GM18517 (cell line): ENCODE measurements around the gene DNAJC4.

Source experiments
- ATAC-seq: cut with Tn5 transposase; IDR thresholded peaks from one replicate; pipeline ENCODE4 v1.9.1; 2021; ENCODE audit warnings: mild to moderate bottlenecking, moderate library complexity; ENCODE audit not compliant: unreplicated experiment

The DNAJC4 gene

DNA sequence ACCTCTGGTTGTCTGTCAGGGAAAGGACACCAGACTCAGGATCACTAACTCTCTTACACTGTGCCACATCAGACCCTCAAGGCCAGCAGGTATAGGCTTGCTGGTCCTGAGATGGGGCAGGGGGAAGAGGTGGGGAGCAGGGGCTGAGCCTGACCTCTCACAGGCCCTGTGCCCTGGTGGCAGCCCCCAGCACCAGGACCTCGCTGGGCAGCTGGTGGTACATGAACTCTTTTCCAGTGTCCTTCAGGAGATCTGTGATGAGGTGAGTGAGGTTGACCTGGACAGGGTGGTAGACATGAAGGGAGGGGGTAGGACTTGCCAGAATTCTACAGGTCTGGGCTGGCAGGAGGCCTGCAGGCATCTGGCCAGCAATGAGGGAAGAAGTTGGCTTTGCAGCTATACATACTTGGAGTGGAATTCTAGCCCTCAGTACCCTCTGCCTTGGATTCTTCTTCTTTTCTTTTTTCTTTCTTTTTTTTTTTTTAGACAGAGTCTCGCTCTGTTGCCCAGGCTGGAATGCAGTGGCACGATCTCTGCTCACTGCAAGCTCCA, 2.9 kb upstream of the DNAJC4 start:
- ATAC-seq: no peak

DNA sequence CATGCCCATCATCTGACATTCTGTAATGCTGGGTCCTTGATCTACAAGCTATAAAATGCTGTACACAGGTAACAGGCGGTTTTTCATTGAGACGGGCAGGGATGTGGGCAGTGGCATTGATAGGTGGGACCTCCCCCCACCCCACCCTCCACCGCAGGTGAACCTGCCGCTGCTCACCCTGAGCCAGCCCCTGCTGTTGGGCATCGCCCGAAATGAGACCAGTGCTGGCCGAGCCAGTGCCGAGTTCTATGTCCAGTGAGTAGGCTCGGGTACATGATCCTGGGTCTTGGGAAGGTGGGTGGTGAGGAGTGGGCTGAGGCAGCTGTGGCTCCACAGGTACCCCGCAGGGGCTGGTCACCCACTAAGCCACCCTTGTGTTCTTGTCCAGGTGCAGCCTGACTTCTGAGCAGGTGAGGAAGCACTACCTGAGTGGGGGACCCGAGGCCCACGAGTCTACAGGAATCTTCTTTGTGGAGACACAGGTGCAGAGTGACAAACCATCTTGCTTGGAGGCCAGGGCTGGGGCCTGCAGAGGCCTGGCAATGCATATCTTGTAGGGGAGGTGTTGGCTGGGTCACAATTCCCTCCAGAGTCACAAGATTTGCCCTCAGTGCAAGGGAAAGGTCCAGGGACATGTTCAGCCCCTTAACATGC, 1.1 kb upstream of the DNAJC4 start:
- no peak for ATAC-seq

DNA sequence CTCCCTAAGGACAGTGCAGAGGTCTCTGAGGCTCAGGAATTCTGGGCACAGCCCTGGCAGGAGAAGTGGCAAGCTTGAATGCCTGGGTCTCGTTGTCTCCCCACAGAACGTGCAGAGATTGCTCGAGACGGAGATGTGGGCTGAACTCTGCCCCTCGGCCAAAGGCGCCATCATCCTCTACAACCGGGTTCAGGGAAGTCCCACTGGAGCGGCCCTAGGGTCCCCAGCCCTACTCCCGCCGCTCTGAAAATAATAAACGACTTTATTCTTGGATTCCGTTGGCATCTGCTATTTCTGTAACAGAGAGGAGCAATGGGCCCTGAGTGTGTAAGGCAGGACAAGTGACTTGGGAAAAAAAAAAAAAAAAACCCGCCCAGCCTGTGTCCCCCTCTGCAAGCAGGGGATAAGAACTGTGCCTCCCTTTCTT, 591 bp upstream of the DNAJC4 start:
- no peak for ATAC-seq

DNA sequence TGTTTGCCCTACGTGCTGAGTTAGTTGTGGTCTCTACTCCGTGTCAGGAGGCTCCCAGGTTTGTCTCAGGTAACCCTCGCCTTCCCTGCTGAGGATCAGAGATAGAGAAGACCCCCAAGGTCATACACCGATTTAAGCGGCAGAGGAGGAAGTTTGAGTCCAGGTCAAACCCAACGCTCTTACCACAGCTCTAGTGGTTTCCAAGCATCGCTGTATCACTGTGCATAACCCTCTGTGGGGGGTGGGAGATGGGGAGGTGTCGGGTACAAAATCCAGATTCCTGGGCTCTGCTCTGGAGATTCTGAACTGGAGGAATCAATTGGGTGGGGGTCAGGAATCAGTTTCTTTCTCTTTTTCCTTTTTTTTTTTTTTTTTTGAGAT, 627 bp downstream of the DNAJC4 start:
- no peak for ATAC-seq

DNA sequence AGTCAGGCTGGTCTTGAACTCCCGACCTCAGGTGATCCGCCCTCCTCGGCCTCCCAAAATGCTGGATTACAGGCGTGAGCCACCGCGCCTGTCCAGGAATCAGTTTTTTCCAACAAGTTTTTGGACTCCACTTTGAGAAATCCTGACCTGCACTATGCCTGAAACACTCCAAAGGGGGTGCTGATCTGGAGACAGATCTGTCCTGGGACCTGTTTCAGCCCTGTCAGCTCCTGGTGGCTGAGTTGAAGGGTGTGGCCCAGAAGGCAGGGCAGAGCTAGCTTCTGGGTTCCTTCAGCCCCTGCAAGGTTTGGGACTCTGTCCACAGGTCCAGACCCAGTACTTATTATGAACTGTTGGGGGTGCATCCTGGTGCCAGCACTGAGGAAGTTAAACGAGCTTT, 1.2 kb downstream of the DNAJC4 start:
- ATAC-seq: no peak

DNA sequence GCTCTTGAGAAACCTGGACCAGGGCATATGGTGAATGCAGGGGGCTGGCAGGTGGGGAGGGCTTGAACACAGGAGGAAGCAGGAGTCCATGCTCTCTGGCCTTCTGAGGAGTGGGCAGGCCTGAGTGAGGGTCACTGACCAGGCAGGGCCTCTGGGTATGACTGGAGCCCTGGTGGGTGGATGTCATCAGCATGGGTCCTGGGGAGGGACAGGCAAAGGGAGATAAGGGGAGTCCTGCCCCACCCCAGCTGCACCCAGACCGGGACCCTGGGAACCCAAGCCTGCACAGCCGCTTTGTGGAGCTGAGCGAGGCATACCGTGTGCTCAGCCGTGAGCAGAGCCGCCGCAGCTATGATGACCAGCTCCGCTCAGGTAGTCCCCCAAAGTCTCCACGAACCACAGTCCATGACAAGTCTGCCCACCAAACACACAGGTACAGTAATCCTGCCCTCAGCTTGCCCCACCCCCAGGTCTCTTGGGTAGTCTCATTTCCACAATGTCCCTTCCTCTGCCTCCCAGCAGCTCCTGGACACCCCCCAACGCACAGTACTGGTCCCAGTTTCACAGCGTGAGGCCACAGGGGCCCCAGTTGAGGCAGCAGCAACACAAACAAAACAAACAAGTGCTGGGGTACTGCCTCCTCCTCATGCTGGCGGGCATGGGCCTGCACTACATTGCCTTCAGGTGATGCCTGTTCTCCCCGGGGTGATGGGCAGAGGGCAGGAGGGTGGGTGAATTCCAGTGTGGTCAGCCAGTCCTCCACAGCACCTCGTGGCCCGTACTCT, 2.0 kb downstream of the DNAJC4 start:
- no peak for ATAC-seq

GRCh38 chr11:64232967-64233315, 2.6 kb downstream of the DNAJC4 start:
- ATAC-seq: no peak

- ATAC-seq: no peak
Measured at GRCh38 chr11:64233913-64234586, 3.7 kb downstream of the DNAJC4 start, which contains the start of gene VEGFB. Gene VEGFB (plus strand): TSS chr11:64234584. CDS start chr11:64234834, 250 bp downstream.

GRCh38 chr11:64234647-64235379, 4.5 kb downstream of the DNAJC4 start:
- no peak for ATAC-seq

GRCh38 chr11:64235437-64236161, 5.3 kb downstream of the DNAJC4 start:
- no peak for ATAC-seq

GRCh38 chr11:64237484-64237951, 7.2 kb downstream of the DNAJC4 start:
- ATAC-seq: no peak

DNA sequence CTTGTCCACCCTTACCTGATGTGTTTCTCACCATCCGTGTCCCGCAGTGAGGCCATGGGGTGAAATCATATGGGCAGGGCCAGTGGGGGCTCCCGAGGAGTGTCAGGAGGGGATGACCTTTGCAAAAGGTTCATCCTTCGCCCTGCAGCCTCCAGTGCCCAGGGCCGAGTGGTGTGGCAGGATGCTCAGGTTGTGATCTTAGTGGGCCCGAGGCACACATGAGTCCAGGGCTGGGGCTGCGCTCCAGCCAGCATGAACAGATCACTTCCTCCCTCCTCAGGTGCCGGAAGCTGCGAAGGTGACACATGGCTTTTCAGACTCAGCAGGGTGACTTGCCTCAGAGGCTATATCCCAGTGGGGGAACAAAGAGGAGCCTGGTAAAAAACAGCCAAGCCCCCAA, 7.7 kb downstream of the DNAJC4 start:
- ATAC-seq: no peak

DNA sequence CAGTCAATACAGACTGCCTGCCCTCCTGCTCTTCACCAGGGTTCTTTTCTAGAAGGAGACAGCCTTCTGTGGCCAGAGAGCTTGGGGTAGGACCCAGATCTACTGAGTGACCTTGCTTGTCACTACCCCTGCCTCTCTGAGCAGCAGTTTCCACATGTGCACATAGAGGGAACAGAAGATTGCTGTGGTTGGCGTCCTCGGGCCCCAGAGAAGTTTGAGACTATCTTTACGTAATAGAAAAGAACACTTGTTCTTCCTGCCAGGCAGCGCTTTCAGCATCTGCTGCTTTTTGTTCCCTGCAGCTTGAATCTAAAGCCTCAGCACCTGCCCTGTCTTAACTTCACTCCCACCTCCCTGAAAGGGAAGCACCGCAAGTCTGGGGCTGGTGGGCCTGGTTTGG, 8.7 kb downstream of the DNAJC4 start:
- ATAC-seq: no peak

DNA sequence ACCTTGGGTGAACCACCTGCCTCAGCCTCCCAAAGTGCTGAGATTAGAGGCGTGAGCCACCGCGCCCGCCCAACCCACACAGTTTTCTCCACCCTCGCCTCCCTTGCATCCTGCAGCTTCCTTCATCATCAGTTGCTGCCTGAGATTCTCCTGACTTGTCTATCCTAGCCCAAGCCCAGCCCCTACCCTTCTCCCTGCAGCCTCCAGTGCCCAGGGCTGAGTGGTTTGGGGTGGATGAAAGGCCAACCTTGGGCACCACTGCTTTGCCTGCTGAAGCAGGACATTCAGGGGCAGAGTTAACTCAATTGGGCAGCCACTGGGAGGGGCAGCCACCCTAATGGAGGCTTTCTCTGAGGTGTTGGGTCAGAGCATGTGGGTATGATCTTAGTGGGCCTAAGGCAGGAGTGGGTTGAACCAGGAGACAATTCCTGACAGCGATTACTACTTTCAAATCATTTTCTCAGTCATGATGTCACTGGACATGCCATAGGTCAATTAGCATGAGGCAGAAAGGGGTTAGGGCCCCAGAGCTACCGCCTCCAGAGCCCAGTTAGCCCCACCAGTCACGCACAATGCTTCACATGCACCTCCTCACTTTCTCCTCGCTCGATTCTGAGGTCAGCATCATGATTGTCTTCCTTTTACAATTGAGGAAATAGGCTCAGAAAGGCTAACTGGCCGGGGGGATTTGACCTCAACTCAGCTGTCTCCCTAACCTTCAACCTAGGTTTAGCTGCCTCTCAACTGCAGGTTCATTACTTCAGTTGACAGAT, 9.5 kb downstream of the DNAJC4 start:
- ATAC-seq: peak; percentile 18

- peak; percentile 47 for ATAC-seq
Measured at GRCh38 chr11:64240435-64241240, 10.3 kb downstream of the DNAJC4 start, which contains the start of gene FKBP2. Gene FKBP2 (plus strand): TSS chr11:64241095. CDS start chr11:64242388, 1,293 bp downstream.

DNA sequence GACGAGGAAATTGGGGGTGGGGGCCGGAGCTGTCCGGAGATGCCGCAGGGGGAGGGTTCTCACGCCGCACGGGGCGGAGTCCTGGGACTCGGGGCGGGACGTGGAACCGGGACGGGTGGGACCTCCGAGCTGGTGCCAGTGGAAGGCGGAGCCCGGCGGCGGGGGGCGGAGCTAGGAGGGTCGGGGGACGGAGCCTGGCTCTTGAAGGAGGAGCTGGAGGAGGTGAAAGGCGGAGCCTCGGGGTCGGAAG, 10.8 kb downstream of the DNAJC4 start:
- ATAC-seq: peak; percentile 53

DNA sequence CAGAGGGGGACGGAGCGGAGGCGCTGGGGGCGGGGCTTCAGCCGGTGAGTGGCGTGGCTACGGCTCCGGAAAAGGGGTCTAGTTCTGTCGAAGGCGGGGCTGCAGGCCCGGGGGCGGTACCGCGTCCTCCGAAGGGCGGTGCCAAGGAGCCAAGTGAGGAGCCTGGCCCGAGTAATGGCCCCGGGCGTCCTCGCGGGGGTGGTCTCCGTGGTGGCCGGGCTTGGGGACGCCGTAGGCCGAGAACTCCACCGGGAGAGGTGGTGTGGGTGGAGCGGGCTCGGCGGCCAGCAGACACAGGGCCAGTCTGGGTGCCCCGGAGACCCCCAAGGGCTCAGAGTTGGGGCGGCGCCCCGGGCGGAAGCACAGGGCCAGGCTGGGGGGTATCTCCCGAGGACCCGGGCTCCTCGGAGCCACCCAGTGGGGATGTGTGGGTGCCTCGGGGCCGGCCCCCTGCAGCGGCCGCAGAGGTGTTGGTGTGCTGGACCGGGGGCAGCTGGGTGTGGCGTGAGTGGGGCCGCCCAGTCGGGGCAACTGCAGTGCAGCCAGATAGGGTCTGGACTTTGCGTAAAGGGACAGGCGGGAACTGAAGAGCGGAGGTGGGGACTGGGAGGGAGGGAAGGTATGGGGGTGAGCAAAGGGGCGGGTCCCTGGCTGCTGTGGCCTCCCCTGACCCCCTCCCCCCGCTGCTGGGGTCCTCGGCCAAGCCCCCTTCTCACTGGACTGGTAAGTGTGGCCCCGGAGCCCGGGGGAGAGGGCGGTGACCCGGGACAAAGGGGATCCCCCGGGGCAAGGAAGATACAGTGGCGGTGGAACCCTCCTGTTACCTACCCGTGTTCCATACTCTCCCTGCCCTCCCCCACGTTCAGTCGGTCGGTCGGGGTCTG, 11.4 kb downstream of the DNAJC4 start:
- peak; percentile 4 for ATAC-seq
